HCT116 (cell line): ENCODE data around the gene QKI. TPM values are rescaled to one million over a fixed set of nuclear protein-coding genes. Genes with fewer than 3 reads are reported as not detected.

Source experiments
- ATAC-seq: fragments of 200-7000 bp; cut with Tn5 transposase; 2 replicates; pipeline ENCODE4 v1.9.1; 2020; ENCODE audit warnings: mild to moderate bottlenecking, moderate library complexity
- BruUV-seq: library from RNA; stranded (reverse); fragments of 400-500 nt; replicated peaks from 2 replicates; lab custom pipeline; 2021; lab: Mats Ljungman, UMichigan
- CTCF ChIA-PET: fragments of 300-600 bp; sonication (Branson Sonifier 250); formaldehyde crosslinking; loops from one replicate; lab custom pipeline; 2021; ENCODE audit warnings: antibody characterized with exemption; lab: Charles Lee
- POLR2A ChIA-PET: fragments of 300-600, 350-600 bp; sonication (Branson Sonifier 250); formaldehyde crosslinking; loops from one replicate; lab custom pipeline; 2021; ENCODE audit warnings: antibody characterized with exemption; lab: Charles Lee
- RAD21 ChIA-PET, 2 experiments: fragments of 300-600 bp; sonication (Branson Sonifier 250); formaldehyde crosslinking; loops; one replicate each; lab custom pipeline; 2023; ENCODE audit warnings: low total read pairs in 2 of 2; ENCODE audit not compliant: uncharacterized antibody in 2 of 2, unreplicated experiment in 2 of 2, low non-redundant PET in 1 of 2; lab: Charles Lee
- DNase-seq: peaks from one replicate; pipeline ENCODE4 v3.0.0-alpha.2; 2010; ENCODE audit warnings: low read depth, low spot score
- H2AFZ ChIP-seq: fragments of 200-600 bp; shearing (Covaris generic), sonication (generic); 2 replicates; pipeline ENCODE4 v1.6.1; 2017; ENCODE audit warnings: low read depth, mixed run types, mixed read lengths, antibody characterized with exemption, low read length; ENCODE audit not compliant: poor library complexity, severe bottlenecking
- H3K27ac ChIP-seq: 2 replicates; pipeline ENCODE4 v1.5.1; 2012; ENCODE audit warnings: low read depth, low read length
- H3K27me3 ChIP-seq: fragments of 200-600 bp; sonication (generic); 2 replicates; pipeline ENCODE4 v1.6.1; 2016; ENCODE audit warnings: mixed run types, low read length, mixed read lengths; ENCODE audit not compliant: insufficient read depth
- H3K36me3 ChIP-seq, 2 experiments: fragments of 200-500 bp in 1 of 2; fragments of 200-600 bp in 1 of 2; sonication (Bioruptor generic) in 1 of 2; sonication (generic) in 1 of 2; 2 replicates each; pipeline versions ENCODE4 v1.5.1 to v1.6.1; 2014 to 2016; ENCODE audit warnings: low read length in 2 of 2, inconsistent platforms in 1 of 2, mixed read lengths in 1 of 2, mixed run types in 1 of 2; ENCODE audit not compliant: insufficient read depth in 2 of 2, control insufficient read depth in 1 of 2
- H3K4me1 ChIP-seq, 2 experiments: fragments of 200-600 bp in 1 of 2; sonication (generic) in 1 of 2; 2 replicates each; pipeline versions ENCODE4 v1.5.1 to v1.6.1; 2012 to 2017; ENCODE audit warnings: low read length in 2 of 2, inconsistent platforms in 1 of 2, mild to moderate bottlenecking in 1 of 2, mixed read lengths in 1 of 2, mixed run types in 1 of 2, moderate library complexity in 1 of 2; ENCODE audit not compliant: insufficient read depth in 2 of 2, control insufficient read depth in 1 of 2
- H3K4me2 ChIP-seq: fragments of 200-600 bp; sonication (generic); 2 replicates; pipeline ENCODE4 v1.6.1; 2017; ENCODE audit warnings: mixed run types, low read length, mixed read lengths
- H3K4me3 ChIP-seq, 2 experiments: fragments of 200-600 bp in 1 of 2; sonication (generic) in 1 of 2; replicated peaks in 1 of 2; 2 replicates each; pipeline ENCODE4 v1.5.1; 2011 to 2016; ENCODE audit warnings: low read length in 2 of 2, control low read depth in 1 of 2, low read depth in 1 of 2, mild to moderate bottlenecking in 1 of 2, mixed read lengths in 1 of 2, mixed run types in 1 of 2
- H3K79me2 ChIP-seq: fragments of 200-600 bp; sonication (generic); 2 replicates; pipeline ENCODE4 v1.6.1; 2017; ENCODE audit warnings: mild to moderate bottlenecking, mixed run types, low read length, moderate library complexity, mixed read lengths; ENCODE audit not compliant: insufficient read depth
- H3K9ac ChIP-seq: fragments of 200-600 bp; sonication (generic); 2 replicates; pipeline ENCODE4 v1.6.1; 2016; ENCODE audit warnings: low read length, mixed read lengths
- H3K9me2 ChIP-seq: fragments of 200-600 bp; sonication (generic), shearing (Covaris generic); 2 replicates; pipeline ENCODE4 v1.6.1; 2017; ENCODE audit warnings: mixed run types, mild to moderate bottlenecking, moderate library complexity; ENCODE audit not compliant: insufficient read depth
- H3K9me3 ChIP-seq, 2 experiments: fragments of 200-500 bp in 1 of 2; fragments of 200-600 bp in 1 of 2; sonication (Bioruptor generic) in 1 of 2; sonication (generic) in 1 of 2; 2 replicates each; pipeline ENCODE4 v1.6.1; 2014 to 2017; ENCODE audit warnings: low read length in 2 of 2, mixed read lengths in 2 of 2, inconsistent platforms in 1 of 2, low read depth in 1 of 2, mild to moderate bottlenecking in 1 of 2, mixed run types in 1 of 2, moderate library complexity in 1 of 2; ENCODE audit not compliant: control insufficient read depth in 1 of 2, insufficient read depth in 1 of 2
- H4K20me1 ChIP-seq: fragments of 200-600 bp; sonication (generic), shearing (Covaris generic); 2 replicates; pipeline ENCODE4 v1.6.1; 2017; ENCODE audit warnings: mixed run types, mild to moderate bottlenecking, moderate library complexity; ENCODE audit not compliant: insufficient read depth
- ATF3 ChIP-seq: IDR thresholded peaks from 2 replicates; pipeline ENCODE4 v1.6.1; 2012
- CEBPB ChIP-seq: IDR thresholded peaks from 2 replicates; pipeline ENCODE4 v1.6.1; 2012; ENCODE audit warnings: low read depth
- CTCF ChIP-seq, 3 experiments: fragments of 200-600 bp in 1 of 3; sonication (generic) in 1 of 3; IDR thresholded peaks in 2 of 3; conservative IDR thresholded peaks in 1 of 3; 2 replicates each; pipeline ENCODE4 v1.5.1; 2012 to 2017; ENCODE audit warnings: low read depth in 2 of 3, low read length in 2 of 3, antibody characterized with exemption in 1 of 3, borderline replicate concordance in 1 of 3, control low read depth in 1 of 3, mild to moderate bottlenecking in 1 of 3, mixed read lengths in 1 of 3, mixed run types in 1 of 3, moderate library complexity in 1 of 3; ENCODE audit not compliant: insufficient read depth in 1 of 3
- ELF1 ChIP-seq: IDR thresholded peaks from 2 replicates; pipeline ENCODE4 v1.6.1; 2012; ENCODE audit warnings: low read depth, borderline replicate concordance
- JUND ChIP-seq: IDR thresholded peaks from 2 replicates; pipeline ENCODE4 v1.6.1; 2012
- MAX ChIP-seq: IDR thresholded peaks from 2 replicates; pipeline ENCODE4 v1.6.1; 2012
- POLR2A ChIP-seq: IDR thresholded peaks from 2 replicates; pipeline ENCODE4 v1.7.0; 2011; ENCODE audit warnings: borderline replicate concordance; ENCODE audit not compliant: insufficient read depth, insufficient read length; ENCODE audit errors: extremely low read depth
- REST ChIP-seq: IDR thresholded peaks from 2 replicates; pipeline ENCODE4 v1.6.1; 2012; ENCODE audit warnings: low read depth
- SIN3A ChIP-seq: IDR thresholded peaks from 2 replicates; pipeline ENCODE4 v1.6.1; 2012; ENCODE audit warnings: low read depth
- YY1 ChIP-seq: IDR thresholded peaks from 2 replicates; pipeline ENCODE4 v1.6.1; 2011; ENCODE audit warnings: low read length, low read depth, moderate library complexity, mild to moderate bottlenecking; ENCODE audit not compliant: insufficient replicate concordance; ENCODE audit errors: extremely low read depth
- intact Hi-C: fragments of 100-400 bp; cut with micrococcal nuclease; formaldehyde crosslinking; loops from 2 replicates; pipeline ENCODE4 v1.10.0; 2022
- total RNA-seq: library from RNA; stranded (reverse); gene quantifications from one replicate; pipeline ENCODE4 v1.2.1, GENCODE V29; 2021; ENCODE audit not compliant: unreplicated experiment

Gene QKI
- total RNA-seq, 1 experiment from 2014 or later = 35.3 TPM

- Histone ChIP-seq H3K27ac (no peak overlapping the region), H3K9me3 (no peaks in the 10 kb centered on the region), H3K27me3 (no peaks in the 10 kb centered on the region), H3K9ac (no peak overlapping the region), H3K4me1 (no peaks in the 10 kb centered on the region), H3K79me2 (no peaks in the 10 kb centered on the region), H2AFZ (no peak overlapping the region), H3K4me3 (no peak overlapping the region), H3K9me2 (no peaks in the 10 kb centered on the region), H4K20me1 (no peaks in the 10 kb centered on the region), H3K4me2 (no peak overlapping the region), H3K36me3 (no peaks in the 10 kb centered on the region)
- ChIA-PET POLR2A (no interaction called here), CTCF (no interaction called here), RAD21 (no interaction called here)
- DNase-seq (no peak), ATAC-seq (no peak)
- intact Hi-C loops = no loop called here
- no peak for TF ChIP-seq MAX
- TF ChIP-seq POLR2A = no peak
- BruUV-seq = no TSS peak
Observed at GRCh38 chr6:163625265-163625664, 210.7 kb downstream of the QKI start.

- no peaks in the 10 kb centered on the region for H3K27me3 ChIP-seq
- H3K79me2 ChIP-seq = no peaks in the 10 kb centered on the region
- no peaks in the 10 kb centered on the region for H3K36me3 ChIP-seq
- ChIA-PET POLR2A (no interaction called here), RAD21 (no interaction called here), CTCF (no interaction called here)
- no peak for DNase-seq
- no peaks in the 10 kb centered on the region for H3K9me2 ChIP-seq
- H3K27ac ChIP-seq = no peak overlapping the region
- no TSS peak for BruUV-seq
- no peaks in the 10 kb centered on the region for H3K4me1 ChIP-seq
- no peaks in the 10 kb centered on the region for H3K9me3 ChIP-seq
- H3K9ac ChIP-seq = no peak overlapping the region
- intact Hi-C loops = no loop called here
- ATAC-seq = no peak
- no peaks in the 10 kb centered on the region for H4K20me1 ChIP-seq
- H2AFZ ChIP-seq = no peak overlapping the region
- H3K4me3 ChIP-seq = no peak overlapping the region
- H3K4me2 ChIP-seq = no peak overlapping the region
- TF ChIP-seq CEBPB = no peak
- no peak for TF ChIP-seq ATF3
- no peak for TF ChIP-seq YY1
- no peak for TF ChIP-seq REST
- TF ChIP-seq CTCF (IDR thresholded peaks at IDR 0.05 in 2 of 3, conservative IDR thresholded peaks at IDR 0.05 in 1 of 3; ENCODE audit: borderline replicate concordance in 1 of 3, insufficient read depth in 1 of 3, low read depth in 2 of 3, low read length in 2 of 3) = no peak
- TF ChIP-seq SIN3A = no peak
- TF ChIP-seq MAX = no peak
- no peak for TF ChIP-seq JUND
- no peak for TF ChIP-seq ELF1
Observed at GRCh38 chr6:163626073-163626867, 211.8 kb downstream of the QKI start.
